ENCODE measurements around the gene FARS2. TPM values are rescaled to one million over a fixed set of nuclear protein-coding genes. Genes with fewer than 3 reads are reported as not detected.

The FARS2 gene
- total and polyA plus RNA-seq, 7 donors, result 8.1 to 21.0 (median 12.5) TPM

- TF ChIP-seq POLR2A (IDR thresholded peaks at IDR 0.05), result no peak
- no peak for TF ChIP-seq EP300 (IDR thresholded peaks at IDR 0.05)
- DNase-seq, result no peak
- Histone ChIP-seq H3K4me3 (no peak overlapping the region), H3K27ac (no peak overlapping the region), H3K4me1 (no peaks in the 10 kb centered on the region), H3K27me3 (no peaks in the 10 kb centered on the region), H3K36me3 (no peaks in the 10 kb centered on the region), H3K9me3 (no peaks in the 10 kb centered on the region)
- intact Hi-C loops (cut with DNase I), result no loop called here
These were observed 398.2 kb downstream of the FARS2 start for GRCh38 chr6:5659467-5659866.

GRCh38 chr6:5660772-5661171, 399.5 kb downstream of the FARS2 start:
- no peak for DNase-seq
- no peak for TF ChIP-seq CTCF (IDR thresholded peaks at IDR 0.05)
- no peak for TF ChIP-seq POLR2AphosphoS5 (IDR thresholded peaks at IDR 0.05)
- no peak for TF ChIP-seq EP300 (IDR thresholded peaks at IDR 0.05)
- no peak for TF ChIP-seq POLR2A (IDR thresholded peaks at IDR 0.05)
- Histone ChIP-seq H3K4me1 (no peaks in the 10 kb centered on the region), H3K36me3 (no peaks in the 10 kb centered on the region), H3K9me3 (no peaks in the 10 kb centered on the region), H3K4me3 (no peak overlapping the region), H3K27me3 (no peaks in the 10 kb centered on the region), H3K27ac (no peak overlapping the region)
- WGBS, 2 donors, result 75 to 87% methylated on average over 5 of the region's 5 CpGs
- intact Hi-C loops (cut with DNase I), result no loop called here

- DNase-seq, result no peak
- TF ChIP-seq POLR2A (IDR thresholded peaks at IDR 0.05) (no peak), POLR2AphosphoS5 (IDR thresholded peaks at IDR 0.05) (no peak), CTCF (IDR thresholded peaks at IDR 0.05) (no peak), EP300 (IDR thresholded peaks at IDR 0.05) (no peak)
- no peaks in the 10 kb centered on the region for H3K36me3 ChIP-seq
- H3K4me3 ChIP-seq, result no peak overlapping the region
- intact Hi-C loops (cut with DNase I), result no loop called here
- no peaks in the 10 kb centered on the region for H3K27me3 ChIP-seq
- WGBS, 2 donors, result 63 to 82% methylated on average over 3 of the region's 3 CpGs
- no peak overlapping the region for H3K27ac ChIP-seq
- H3K9me3 ChIP-seq, result no peaks in the 10 kb centered on the region
- H3K4me1 ChIP-seq, result no peaks in the 10 kb centered on the region
These were observed 401.5 kb downstream of the FARS2 start for GRCh38 chr6:5662797-5663196.

- no peaks in the 10 kb centered on the region for H3K9me3 ChIP-seq
- H3K4me1 ChIP-seq, result no peaks in the 10 kb centered on the region
- H3K4me3 ChIP-seq, result no peak overlapping the region
- no peak overlapping the region for H3K27ac ChIP-seq
- no peak for DNase-seq
- TF ChIP-seq POLR2AphosphoS5 (IDR thresholded peaks at IDR 0.05) (peak in 1 of 4 donors; percentile 8), POLR2A (IDR thresholded peaks at IDR 0.05) (no peak), EP300 (IDR thresholded peaks at IDR 0.05) (no peak)
- 84 to 85% methylated on average over 4 of the region's 4 CpGs for WGBS, 2 donors
- no peaks in the 10 kb centered on the region for H3K27me3 ChIP-seq
- intact Hi-C loops (cut with DNase I), result no loop called here
- H3K36me3 ChIP-seq, result no peaks in the 10 kb centered on the region
These were observed 401.9 kb downstream of the FARS2 start for GRCh38 chr6:5663259-5663658.

GRCh38 chr6:5663739-5664138, 402.4 kb downstream of the FARS2 start:
- Histone ChIP-seq H3K27ac (no peak overlapping the region), H3K27me3 (no peaks in the 10 kb centered on the region), H3K36me3 (no peaks in the 10 kb centered on the region), H3K4me3 (no peak overlapping the region), H3K9me3 (no peaks in the 10 kb centered on the region), H3K4me1 (no peaks in the 10 kb centered on the region)
- intact Hi-C loops (cut with DNase I), result no loop called here
- TF ChIP-seq POLR2A (IDR thresholded peaks at IDR 0.05), result no peak
- no peak for TF ChIP-seq EP300 (IDR thresholded peaks at IDR 0.05)
- TF ChIP-seq POLR2AphosphoS5 (IDR thresholded peaks at IDR 0.05), result no peak
- no peak for TF ChIP-seq CTCF (IDR thresholded peaks at IDR 0.05)
- WGBS, 2 donors, result 90 to 93% methylated on average over 2 of the region's 2 CpGs
- DNase-seq, result no peak

- intact Hi-C loops (cut with DNase I), result no loop called here
These were observed 402.8 kb downstream of the FARS2 start for GRCh38 chr6:5664149-5664548.

More at GRCh38 chr6:5664149-5664548, 402.8 kb downstream of the FARS2 start:
- no peak for DNase-seq
- Histone ChIP-seq H3K36me3 (no peaks in the 10 kb centered on the region), H3K9me3 (no peaks in the 10 kb centered on the region), H3K27me3 (no peaks in the 10 kb centered on the region), H3K4me3 (no peak overlapping the region), H3K27ac (no peak overlapping the region), H3K4me1 (no peaks in the 10 kb centered on the region)
- 89 to 95% methylated on average over 3 of the region's 3 CpGs for WGBS, 2 donors
- no peak for TF ChIP-seq POLR2AphosphoS5 (IDR thresholded peaks at IDR 0.05)
- TF ChIP-seq POLR2A (IDR thresholded peaks at IDR 0.05), result no peak
